Measurements from ENCODE around the gene SMIM38. TPM values are rescaled to one million over a fixed set of nuclear protein-coding genes. Genes with fewer than 3 reads are reported as not detected.
A peak's percentile ranks its signal among the peaks of the same experiment; 100 is the strongest.

SMIM38 gene
- total RNA-seq, 1 donor: under 0.01 TPM

- H3K4me2 ChIP-seq (ENCODE audit: insufficient read depth, low read length): peak overlapping the region; percentile 57
- H3K27me3 ChIP-seq (ENCODE audit: insufficient read depth, low read length): no peaks in the 10 kb centered on the region
- no peak overlapping the region for H3K27ac ChIP-seq (ENCODE audit: low read depth, low read length)
- no peaks in the 10 kb centered on the region for H3K79me2 ChIP-seq (ENCODE audit: insufficient read depth, low read length)
- H3K36me3 ChIP-seq (ENCODE audit: insufficient read depth, low read length): no peaks in the 10 kb centered on the region
- no peak for TF ChIP-seq CTCF (IDR thresholded peaks at IDR 0.05; ENCODE audit: extremely low read depth, low read depth, low read length)
- DNase-seq (ENCODE audit: insufficient read length, low spot score, missing footprints): no peak
- no peaks in the 10 kb centered on the region for H4K20me1 ChIP-seq (ENCODE audit: insufficient read depth, low read length)
- H3K4me3 ChIP-seq (ENCODE audit: insufficient read depth, low read length): no peak overlapping the region
- no peak overlapping the region for H2AFZ ChIP-seq (ENCODE audit: low read length)
- H3K4me1 ChIP-seq (ENCODE audit: insufficient read depth, low read length): peaks cover 17% of the 10 kb centered on the region
- H3K9me3 ChIP-seq (ENCODE audit: low read depth, low read length): no peaks in the 10 kb centered on the region
Measured at GRCh38 chr11:69152733-69153421, 2.9 kb upstream of the SMIM38 start.

GRCh38 chr11:69153661-69154060, 2.1 kb upstream of the SMIM38 start:
- Histone ChIP-seq H3K27me3 (ENCODE audit: insufficient read depth, low read length) (no peaks in the 10 kb centered on the region), H3K4me1 (ENCODE audit: insufficient read depth, low read length) (peaks cover 17% of the 10 kb centered on the region), H3K4me3 (ENCODE audit: insufficient read depth, low read length) (no peak overlapping the region), H2AFZ (ENCODE audit: low read length) (no peak overlapping the region), H3K36me3 (ENCODE audit: insufficient read depth, low read length) (no peaks in the 10 kb centered on the region), H4K20me1 (ENCODE audit: insufficient read depth, low read length) (no peaks in the 10 kb centered on the region), H3K79me2 (ENCODE audit: insufficient read depth, low read length) (no peaks in the 10 kb centered on the region), H3K4me2 (ENCODE audit: insufficient read depth, low read length) (peak overlapping the region; percentile 57), H3K9me3 (ENCODE audit: low read depth, low read length) (no peaks in the 10 kb centered on the region), H3K27ac (ENCODE audit: low read depth, low read length) (no peak overlapping the region)
- TF ChIP-seq CTCF (IDR thresholded peaks at IDR 0.05; ENCODE audit: extremely low read depth, low read depth, low read length): no peak
- peak; percentile 88 for DNase-seq (ENCODE audit: insufficient read length, low spot score, missing footprints)

GRCh38 chr11:69154211-69154913, 1.4 kb upstream of the SMIM38 start:
- Histone ChIP-seq H3K4me2 (ENCODE audit: insufficient read depth, low read length) (no peak overlapping the region), H3K27ac (ENCODE audit: low read depth, low read length) (no peak overlapping the region), H3K4me3 (ENCODE audit: insufficient read depth, low read length) (no peak overlapping the region), H4K20me1 (ENCODE audit: insufficient read depth, low read length) (no peaks in the 10 kb centered on the region), H3K9me3 (ENCODE audit: low read depth, low read length) (no peaks in the 10 kb centered on the region), H3K4me1 (ENCODE audit: insufficient read depth, low read length) (peaks cover 17% of the 10 kb centered on the region), H3K79me2 (ENCODE audit: insufficient read depth, low read length) (no peaks in the 10 kb centered on the region), H3K27me3 (ENCODE audit: insufficient read depth, low read length) (no peaks in the 10 kb centered on the region), H2AFZ (ENCODE audit: low read length) (no peak overlapping the region), H3K36me3 (ENCODE audit: insufficient read depth, low read length) (no peaks in the 10 kb centered on the region)
- no peak for TF ChIP-seq CTCF (IDR thresholded peaks at IDR 0.05; ENCODE audit: extremely low read depth, low read depth, low read length)
- no peak for DNase-seq (ENCODE audit: insufficient read length, low spot score, missing footprints)

GRCh38 chr11:69154938-69155301, 815 bp upstream of the SMIM38 start:
- H3K4me1 ChIP-seq (ENCODE audit: insufficient read depth, low read length): peaks cover 17% of the 10 kb centered on the region
- H2AFZ ChIP-seq (ENCODE audit: low read length): no peak overlapping the region
- TF ChIP-seq CTCF (IDR thresholded peaks at IDR 0.05; ENCODE audit: extremely low read depth, low read depth, low read length): no peak
- H3K27ac ChIP-seq (ENCODE audit: low read depth, low read length): no peak overlapping the region
- H4K20me1 ChIP-seq (ENCODE audit: insufficient read depth, low read length): no peaks in the 10 kb centered on the region
- H3K79me2 ChIP-seq (ENCODE audit: insufficient read depth, low read length): no peaks in the 10 kb centered on the region
- no peak overlapping the region for H3K4me2 ChIP-seq (ENCODE audit: insufficient read depth, low read length)
- no peak for DNase-seq (ENCODE audit: insufficient read length, low spot score, missing footprints)
- no peaks in the 10 kb centered on the region for H3K36me3 ChIP-seq (ENCODE audit: insufficient read depth, low read length)
- H3K4me3 ChIP-seq (ENCODE audit: insufficient read depth, low read length): no peak overlapping the region
- no peaks in the 10 kb centered on the region for H3K27me3 ChIP-seq (ENCODE audit: insufficient read depth, low read length)
- no peaks in the 10 kb centered on the region for H3K9me3 ChIP-seq (ENCODE audit: low read depth, low read length)
